NCI-H526 treated with DMSO at 0.1 percent for 48 hours (cell line): ENCODE results near the gene ACOT2.
A peak's percentile ranks its signal among the peaks of the same experiment; 100 is the strongest.
"Not testable (repeated sequence)": the region's sequence is repeated elsewhere in the genome, so short reads cannot be mapped to it uniquely, and the experiment has no call there.

Experiments
- DNase-seq: peaks from one replicate; lab custom pipeline; 2025; lab: John Stamatoyannopoulos, UW

Gene ACOT2

GRCh38 chr14:73567951-73568885 is 795 bp upstream of the ACOT2 start:
- peak; percentile 32 for DNase-seq

GRCh38 chr14:73568886-73569184 is 178 bp upstream of the ACOT2 start:
- DNase-seq: peak; percentile 59

- peak; percentile 28 for DNase-seq
Measured at GRCh38 chr14:73570913-73571312, 1.9 kb downstream of the ACOT2 start.

DNA sequence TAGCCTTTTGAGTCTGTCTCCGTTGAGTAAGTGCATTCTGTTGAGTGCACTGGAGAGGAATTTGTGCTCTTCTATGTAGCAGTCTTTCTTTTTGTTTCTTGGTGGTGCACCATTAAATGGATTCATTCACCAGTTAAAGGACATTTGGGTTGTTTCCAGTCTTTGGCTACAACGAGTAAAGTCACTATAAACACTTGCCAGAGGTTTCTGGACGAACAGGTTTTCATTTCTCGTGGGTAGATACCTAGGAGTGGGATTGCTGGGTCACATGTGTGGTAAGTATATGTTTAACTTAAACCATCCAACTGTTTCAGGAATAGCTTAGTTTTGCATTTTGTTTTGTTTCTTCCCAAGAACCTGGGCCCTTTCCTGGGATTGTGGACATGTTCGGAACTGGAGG is 4.0 kb downstream of the ACOT2 start:
- not testable (repeated sequence) for DNase-seq

DNA sequence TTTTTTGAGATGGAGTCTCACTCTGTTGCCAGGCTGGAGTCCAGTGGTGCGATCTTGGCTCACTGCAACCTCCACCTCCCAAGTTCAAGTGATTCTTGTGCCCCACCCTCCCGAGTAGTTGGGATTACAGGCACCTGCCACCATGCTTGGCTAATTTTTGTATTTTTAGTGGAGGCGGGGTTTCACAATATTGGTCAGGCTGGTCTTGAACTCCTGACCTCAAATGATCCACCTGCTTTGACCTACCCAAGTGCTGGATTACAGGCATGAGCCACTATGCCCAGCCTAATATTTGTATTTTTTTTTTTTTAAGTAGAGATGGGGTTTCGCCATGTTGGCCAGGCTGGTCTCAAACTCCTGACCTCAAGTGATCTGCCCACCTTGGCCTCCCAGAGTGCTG is 4.7 kb downstream of the ACOT2 start:
- DNase-seq: not testable (repeated sequence)

DNA sequence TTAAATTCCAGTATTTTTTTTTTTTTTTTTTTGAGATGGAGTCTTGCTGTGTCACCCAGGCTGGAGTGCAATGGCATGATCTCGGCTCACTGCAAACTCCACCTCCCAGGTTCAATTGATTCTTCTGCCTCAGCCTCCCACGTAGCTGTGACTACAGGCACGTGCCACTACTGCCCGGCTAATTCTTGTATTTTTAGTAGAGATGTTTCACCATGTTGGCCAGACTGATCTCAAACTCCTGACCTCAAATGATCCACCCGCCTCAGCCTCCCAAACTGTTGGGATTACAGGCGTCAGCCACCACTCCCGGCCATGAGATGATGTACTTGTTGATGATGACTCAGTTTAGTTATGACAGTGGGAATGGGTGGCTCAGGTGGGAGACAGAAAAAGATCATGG is 5.2 kb downstream of the ACOT2 start:
- DNase-seq: not testable (repeated sequence)

DNA sequence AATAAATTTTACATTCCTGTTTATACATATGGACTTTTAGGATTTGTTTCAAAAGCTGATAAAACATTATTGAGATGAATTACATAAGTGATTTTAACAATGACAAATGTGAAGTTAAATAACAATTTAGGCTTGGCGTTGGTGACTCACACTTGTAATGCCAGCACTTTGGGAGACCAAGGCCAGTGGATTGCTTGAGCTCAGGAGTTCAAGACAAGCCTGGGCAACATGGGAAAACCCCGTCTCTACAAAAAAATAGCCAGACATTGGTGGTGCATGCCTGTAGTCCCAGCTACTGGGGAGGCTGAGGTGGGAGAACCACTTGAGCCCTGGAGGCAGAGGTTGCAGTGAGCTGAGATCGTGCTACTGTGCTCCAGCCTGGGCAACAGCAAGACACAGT is 7.4 kb downstream of the ACOT2 start:
- DNase-seq: no peak

GRCh38 chr14:73577214-73577613 is 8.2 kb downstream of the ACOT2 start:
- not testable (repeated sequence) for DNase-seq

GRCh38 chr14:73582102-73582979 is 13.3 kb downstream of the ACOT2 start:
- DNase-seq: not testable (repeated sequence)

DNA sequence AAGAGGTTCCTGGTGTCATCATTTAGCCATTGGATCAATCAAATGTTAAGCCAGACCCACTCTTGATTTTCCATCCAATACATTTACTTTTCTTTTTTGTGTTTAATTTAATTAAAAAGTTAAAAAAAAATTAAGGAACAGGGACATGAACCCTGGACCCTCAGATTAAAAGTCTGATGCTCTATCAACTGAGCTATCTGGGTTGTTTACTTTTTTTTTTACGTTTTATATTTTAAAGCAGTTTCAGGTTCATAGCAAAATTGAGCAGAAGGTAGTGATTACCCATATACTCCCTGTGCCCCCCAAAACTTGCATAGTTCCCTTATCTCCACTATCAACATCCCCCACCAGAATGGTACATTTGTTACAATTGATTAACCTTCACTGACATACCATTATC is 19.7 kb downstream of the ACOT2 start:
- DNase-seq: no peak

- no peak for DNase-seq
Measured at GRCh38 chr14:73589116-73589515, 20.1 kb downstream of the ACOT2 start.

- DNase-seq: not testable (repeated sequence)
Measured at GRCh38 chr14:73590673-73591004, 21.6 kb downstream of the ACOT2 start.

DNA sequence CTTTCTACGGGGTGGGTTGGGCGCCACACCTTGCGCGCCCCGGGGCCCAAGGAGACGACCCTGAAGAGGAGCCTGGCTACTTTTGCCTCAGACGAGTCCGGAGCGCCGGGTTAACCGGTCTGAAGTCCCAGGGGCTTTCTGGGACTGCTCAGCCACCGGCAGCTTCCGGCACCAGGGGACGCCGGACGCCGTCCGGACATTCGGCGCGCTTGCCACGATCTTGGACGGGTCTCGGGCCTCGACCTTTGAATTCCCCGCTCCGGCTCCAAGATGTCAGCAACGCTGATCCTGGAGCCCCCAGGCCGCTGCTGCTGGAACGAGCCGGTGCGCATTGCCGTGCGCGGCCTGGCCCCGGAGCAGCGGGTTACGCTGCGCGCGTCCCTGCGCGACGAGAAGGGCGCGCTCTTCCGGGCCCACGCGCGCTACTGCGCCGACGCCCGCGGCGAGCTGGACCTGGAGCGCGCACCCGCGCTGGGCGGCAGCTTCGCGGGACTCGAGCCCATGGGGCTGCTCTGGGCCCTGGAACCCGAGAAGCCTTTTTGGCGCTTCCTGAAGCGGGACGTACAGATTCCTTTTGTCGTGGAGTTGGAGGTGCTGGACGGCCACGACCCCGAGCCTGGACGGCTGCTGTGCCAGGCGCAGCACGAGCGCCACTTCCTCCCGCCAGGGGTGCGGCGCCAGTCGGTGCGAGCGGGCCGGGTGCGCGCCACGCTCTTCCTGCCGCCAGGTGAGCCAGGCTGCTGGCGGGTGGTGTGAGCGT is 22.9 kb downstream of the ACOT2 start, which contains the start of gene ACOT4:
Gene ACOT4, plus strand, starts transcription at position 184 of the 760 bp plus-strand sequence. Its CDS starts 87 bp downstream, at position 271.
- peak; percentile 24 for DNase-seq

GRCh38 chr14:73594491-73594890 is 25.5 kb downstream of the ACOT2 start:
- DNase-seq: no peak

GRCh38 chr14:73599499-73599898 is 30.5 kb downstream of the ACOT2 start:
- DNase-seq: no peak

DNA sequence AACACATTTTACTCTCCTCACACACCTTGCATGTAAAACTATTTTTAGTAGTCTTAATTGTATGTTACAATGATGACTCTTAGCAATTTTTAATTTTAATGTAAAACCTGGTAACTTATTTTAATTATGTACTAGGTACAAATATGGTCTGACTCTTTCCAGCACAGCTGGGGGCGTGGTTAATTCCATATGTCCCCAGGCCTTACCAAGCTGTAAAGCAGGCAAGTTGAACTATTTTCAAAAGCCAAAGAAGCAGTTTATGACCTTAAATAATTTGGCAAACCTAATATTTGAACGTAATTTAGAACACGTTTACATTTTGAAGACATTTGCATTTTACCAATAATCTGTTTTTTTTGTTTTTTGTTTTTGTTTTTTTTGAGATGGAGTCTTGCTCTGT is 34.0 kb downstream of the ACOT2 start:
- DNase-seq: no peak

GRCh38 chr14:73606271-73606670 is 37.3 kb downstream of the ACOT2 start:
- no peak for DNase-seq

GRCh38 chr14:73607241-73607640 is 38.2 kb downstream of the ACOT2 start:
- DNase-seq: no peak

DNA sequence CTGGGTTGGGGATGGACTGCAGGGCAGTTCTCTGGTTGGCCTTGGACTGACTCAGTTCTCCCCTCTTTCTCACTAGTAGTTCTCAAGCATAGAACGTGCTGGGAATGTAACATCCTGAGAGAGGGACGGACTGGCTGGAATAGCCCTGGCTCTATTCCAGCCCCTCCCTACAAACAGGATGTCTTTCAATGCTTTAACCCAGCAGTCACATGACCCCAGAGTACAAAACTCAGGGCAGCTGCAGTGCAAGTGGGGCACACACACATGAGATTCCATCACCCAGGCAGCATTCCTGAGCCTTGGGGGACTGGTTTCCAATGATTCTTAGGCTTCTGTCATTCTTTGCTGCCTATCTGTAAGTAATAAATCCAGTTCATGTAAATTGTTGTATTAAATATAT is 41.7 kb downstream of the ACOT2 start:
- no peak for DNase-seq

DNA sequence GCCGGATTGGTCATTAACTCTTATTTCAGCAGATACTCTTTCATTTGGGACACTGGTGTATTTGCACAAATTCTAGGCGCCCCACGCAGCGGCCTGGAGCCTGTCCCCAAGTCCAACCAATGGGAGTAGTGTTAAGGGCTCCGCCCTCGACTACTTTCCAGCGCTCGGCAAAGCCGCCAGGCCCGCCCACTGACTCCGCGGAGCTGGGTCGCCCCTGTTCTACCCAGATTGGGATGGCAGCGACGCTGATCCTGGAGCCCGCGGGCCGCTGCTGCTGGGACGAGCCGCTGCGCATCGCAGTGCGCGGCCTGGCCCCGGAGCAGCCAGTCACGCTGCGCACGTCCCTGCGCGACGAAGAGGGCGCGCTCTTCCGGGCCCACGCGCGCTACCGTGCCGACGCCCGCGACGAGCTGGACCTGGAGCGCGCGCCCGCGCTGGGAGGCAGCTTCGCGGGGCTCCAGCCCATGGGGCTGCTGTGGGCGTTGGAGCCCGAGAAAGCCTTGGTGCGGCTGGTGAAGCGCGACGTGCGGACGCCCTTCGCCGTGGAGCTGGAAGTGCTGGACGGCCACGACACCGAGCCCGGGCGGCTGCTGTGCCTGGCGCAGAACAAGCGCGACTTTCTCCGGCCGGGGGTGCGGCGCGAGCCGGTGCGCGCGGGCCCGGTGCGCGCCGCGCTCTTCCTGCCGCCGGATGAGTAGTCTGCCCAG is 43.5 kb downstream of the ACOT2 start, which contains the start of gene ACOT6:
Gene ACOT6, plus strand, starts transcription at position 179 of the 707 bp plus-strand sequence. Its CDS starts 55 bp downstream, at position 234.
- peak; percentile 72 for DNase-seq

DNA sequence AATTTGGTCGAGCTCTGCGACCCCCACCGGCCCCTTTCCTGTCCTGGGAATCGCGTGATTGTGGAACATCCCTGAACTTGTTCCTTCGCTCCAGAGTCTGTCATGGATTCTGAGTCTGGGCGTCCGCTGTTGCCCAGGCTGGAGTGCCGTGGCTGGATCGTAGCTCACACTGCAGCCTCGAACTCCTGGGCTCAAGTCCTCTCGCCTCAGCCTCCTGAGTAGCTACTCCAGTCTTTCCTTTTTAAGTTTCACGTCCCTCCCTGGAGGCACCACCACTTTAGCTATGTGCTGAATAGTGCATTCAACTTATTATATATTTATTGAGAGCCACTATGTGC is 44.0 kb downstream of the ACOT2 start:
- DNase-seq: peak; percentile 33
